ENCODE measurements around the gene CASP6. TPM values are rescaled to one million over a fixed set of nuclear protein-coding genes. Genes with fewer than 3 reads are reported as not detected.

CASP6 gene
- total RNA-seq, 1 experiment from 2014 or later: 34.1 TPM

GRCh38 chr4:109645874-109646710 lies 57.2 kb downstream of the CASP6 start:
- no peak for DNase-seq (ENCODE audit: low read depth)
- in situ Hi-C loops (cut with HindIII; ENCODE audit: low pct_unique_long_range_greater_than_20kb, low sequenced_read_pairs): no loop called here

GRCh38 chr4:109640644-109641043 lies 62.6 kb downstream of the CASP6 start:
- in situ Hi-C loops (cut with HindIII; ENCODE audit: low pct_unique_long_range_greater_than_20kb, low sequenced_read_pairs): no loop called here
- no peak for DNase-seq (ENCODE audit: low read depth)

Other genes starting within 250 kb of the CASP6 start
- 65.8 and 85.7 TPM in 2 replicates for gene MCUB, start 143.2 kb downstream of the CASP6 start, total RNA-seq (2014; rRNA removed; shearing (Covaris generic); ENCODE audit: low replicate concordance)
- 11.4 and 17.3 TPM in 2 replicates for gene PLA2G12A, start 26.6 kb upstream of the CASP6 start, total RNA-seq (2014; rRNA removed; shearing (Covaris generic); ENCODE audit: low replicate concordance)
- gene CFI, start 98.6 kb upstream of the CASP6 start, total RNA-seq (2014; rRNA removed; shearing (Covaris generic); ENCODE audit: low replicate concordance): 1.6 TPM in 1 of 2 replicates, not detected in the other
- 0.93 and 11.9 TPM in 2 replicates for gene GAR1, start 112.3 kb upstream of the CASP6 start, total RNA-seq (2014; rRNA removed; shearing (Covaris generic); ENCODE audit: low replicate concordance)
- not detected in 2 replicates for gene RRH, start 124.5 kb upstream of the CASP6 start, total RNA-seq (2014; rRNA removed; shearing (Covaris generic); ENCODE audit: low replicate concordance)
- gene LRIT3, start 144.7 kb upstream of the CASP6 start, total RNA-seq (2014; rRNA removed; shearing (Covaris generic); ENCODE audit: low replicate concordance): not detected in 2 replicates
- 8.6 and 8.8 TPM in 2 replicates for gene EGF, start 209.4 kb upstream of the CASP6 start, total RNA-seq (2014; rRNA removed; shearing (Covaris generic); ENCODE audit: low replicate concordance)

All from Caki2 (cell line).